Panc1 (cell line): ENCODE data around the gene TXNDC16. TPM values are rescaled to one million over a fixed set of nuclear protein-coding genes. Genes with fewer than 3 reads are reported as not detected.

Experiments used
- ATAC-seq: fragments of 200-7000 bp; cut with Tn5 transposase; 2 replicates; pipeline ENCODE4 v1.9.1; 2020; ENCODE audit warnings: mild to moderate bottlenecking, moderate library complexity
- BruUV-seq: library from RNA; stranded (reverse); fragments of 400-500 nt; replicated peaks from 2 replicates; lab custom pipeline; 2021; lab: Mats Ljungman, UMichigan
- CTCF ChIA-PET: fragments of 300-600 bp; sonication (Branson Sonifier 250); formaldehyde crosslinking; loops from one replicate; lab custom pipeline; 2022; ENCODE audit warnings: antibody characterized with exemption; lab: Charles Lee
- POLR2A ChIA-PET: fragments of 300-600 bp; sonication (Branson Sonifier 250); formaldehyde crosslinking; loops from one replicate; lab custom pipeline; 2022; ENCODE audit warnings: antibody characterized with exemption; lab: Charles Lee
- DNase-seq: peaks from one replicate; pipeline ENCODE4 v3.0.0-alpha.2; 2010; ENCODE audit warnings: low read depth, low spot score
- H3K27ac ChIP-seq: 2 replicates; pipeline ENCODE4 v1.5.1; 2011; ENCODE audit warnings: mild to moderate bottlenecking, low read length, inconsistent platforms
- H3K27me3 ChIP-seq: fragments of 200-500 bp; sonication (Bioruptor generic); 2 replicates; pipeline ENCODE4 v1.6.0; 2014; ENCODE audit warnings: low read length, inconsistent platforms; ENCODE audit not compliant: control insufficient read depth, insufficient read depth
- H3K36me3 ChIP-seq: fragments of 200-500 bp; sonication (Bioruptor generic); 2 replicates; pipeline ENCODE4 v1.5.1; 2014; ENCODE audit warnings: inconsistent platforms, mild to moderate bottlenecking, low read length, moderate library complexity; ENCODE audit not compliant: control insufficient read depth, insufficient read depth
- H3K4me1 ChIP-seq: 2 replicates; pipeline ENCODE4 v1.5.1; 2011; ENCODE audit warnings: inconsistent platforms, mild to moderate bottlenecking, low read length, moderate library complexity; ENCODE audit not compliant: control insufficient read depth, insufficient read depth
- H3K4me3 ChIP-seq, 2 experiments: 2 replicates each; pipeline ENCODE4 v1.5.1; 2011 to 2012; ENCODE audit warnings: low read depth in 2 of 2, low read length in 2 of 2, mild to moderate bottlenecking in 2 of 2, inconsistent platforms in 1 of 2, moderate library complexity in 1 of 2
- H3K9me3 ChIP-seq: fragments of 200-500 bp; sonication (Bioruptor generic); 2 replicates; pipeline ENCODE4 v1.5.1; 2014; ENCODE audit warnings: low read depth, mild to moderate bottlenecking, inconsistent platforms, low read length, moderate library complexity; ENCODE audit not compliant: control insufficient read depth, insufficient read depth
- CTCF ChIP-seq: fragments of 450-650 bp; IDR thresholded peaks from 2 replicates; pipeline ENCODE4 v1.5.1; 2017; ENCODE audit warnings: mild to moderate bottlenecking
- POLR2AphosphoS5 ChIP-seq: IDR thresholded peaks from 2 replicates; pipeline ENCODE4 v1.6.1; 2012; ENCODE audit warnings: mild to moderate bottlenecking, low read depth, low read length, moderate library complexity
- REST ChIP-seq, 2 experiments: IDR thresholded peaks; 2 replicates each; pipeline ENCODE4 v1.6.1; 2011 to 2012; ENCODE audit warnings: low read depth in 2 of 2, control low read depth in 1 of 2, low read length in 1 of 2, mild to moderate bottlenecking in 1 of 2, moderate library complexity in 1 of 2; ENCODE audit not compliant: insufficient read depth in 1 of 2
- SIN3A ChIP-seq: IDR thresholded peaks from 2 replicates; pipeline ENCODE4 v1.6.1; 2012; ENCODE audit warnings: low read depth, mild to moderate bottlenecking, low read length, moderate library complexity, borderline replicate concordance; ENCODE audit not compliant: insufficient read depth
- TCF7L2 ChIP-seq: IDR thresholded peaks from 2 replicates; pipeline ENCODE4 v1.6.1; 2011; ENCODE audit warnings: mild to moderate bottlenecking, low read depth, low read length, inconsistent platforms
- in situ Hi-C: cut with HindIII; loops from 2 replicates; pipeline ENCODE4 v1.10.0; 2016; ENCODE audit warnings: low sequenced_read_pairs, low pct_unique_long_range_greater_than_20kb
- intact Hi-C: fragments of 100-400 bp; cut with micrococcal nuclease; formaldehyde crosslinking; loops from one replicate; pipeline ENCODE4 v1.10.0; 2022; ENCODE audit not compliant: unreplicated experiment
- total RNA-seq: library from RNA; stranded (reverse); gene quantifications from one replicate; pipeline ENCODE4 v1.2.1, GENCODE V29; 2021; ENCODE audit not compliant: unreplicated experiment

The TXNDC16 gene
- total RNA-seq, 1 experiment from 2014 or later: 4.9 TPM

- Histone ChIP-seq H3K27ac (no peak overlapping the region), H3K36me3 (no peaks in the 10 kb centered on the region), H3K4me1 (no peaks in the 10 kb centered on the region), H3K27me3 (no peaks in the 10 kb centered on the region), H3K4me3 (no peak overlapping the region), H3K9me3 (no peaks in the 10 kb centered on the region)
- ChIA-PET CTCF (no interaction called here), POLR2A (no interaction called here)
- ATAC-seq (no peak), DNase-seq (no peak)
- in situ Hi-C loops (no loop called here), intact Hi-C loops (no loop called here)
- TF ChIP-seq CTCF: no peak
- TF ChIP-seq SIN3A: no peak
- TF ChIP-seq TCF7L2: no peak
- TF ChIP-seq REST (IDR thresholded peaks at IDR 0.05; ENCODE audit: insufficient read depth in 1 of 2, low read depth in 2 of 2, low read length in 1 of 2): no peak
- no peak for TF ChIP-seq POLR2AphosphoS5
- no TSS peak for BruUV-seq
These were observed 129.5 kb downstream of the TXNDC16 start for GRCh38 chr14:52422650-52423356.

GRCh38 chr14:52417139-52417538 is 135.2 kb downstream of the TXNDC16 start:
- TF ChIP-seq POLR2AphosphoS5: no peak
- no peak for TF ChIP-seq REST (IDR thresholded peaks at IDR 0.05; ENCODE audit: insufficient read depth in 1 of 2, low read depth in 2 of 2, low read length in 1 of 2)
- no peak for TF ChIP-seq TCF7L2
- no peak for TF ChIP-seq SIN3A
- no peak for TF ChIP-seq CTCF
- in situ Hi-C loops: no loop called here
- ATAC-seq (no peak), DNase-seq (no peak)
- Histone ChIP-seq H3K36me3 (no peaks in the 10 kb centered on the region), H3K9me3 (no peaks in the 10 kb centered on the region), H3K4me1 (no peaks in the 10 kb centered on the region), H3K27me3 (no peaks in the 10 kb centered on the region), H3K27ac (no peak overlapping the region), H3K4me3 (no peak overlapping the region)
- ChIA-PET POLR2A (no interaction called here), CTCF (no interaction called here)
- no TSS peak for BruUV-seq
- intact Hi-C loops: no loop called here
